ENCODE measurements around the gene ETF1. TPM values are rescaled to one million over a fixed set of nuclear protein-coding genes. Genes with fewer than 3 reads are reported as not detected.

Gene ETF1
- total and polyA plus RNA-seq, 9 of the 15 experiments (the other 6 are each of a cell fraction or from before 2014, with no cell fraction given), result 53.7 to 209 (median 164) TPM

DNA sequence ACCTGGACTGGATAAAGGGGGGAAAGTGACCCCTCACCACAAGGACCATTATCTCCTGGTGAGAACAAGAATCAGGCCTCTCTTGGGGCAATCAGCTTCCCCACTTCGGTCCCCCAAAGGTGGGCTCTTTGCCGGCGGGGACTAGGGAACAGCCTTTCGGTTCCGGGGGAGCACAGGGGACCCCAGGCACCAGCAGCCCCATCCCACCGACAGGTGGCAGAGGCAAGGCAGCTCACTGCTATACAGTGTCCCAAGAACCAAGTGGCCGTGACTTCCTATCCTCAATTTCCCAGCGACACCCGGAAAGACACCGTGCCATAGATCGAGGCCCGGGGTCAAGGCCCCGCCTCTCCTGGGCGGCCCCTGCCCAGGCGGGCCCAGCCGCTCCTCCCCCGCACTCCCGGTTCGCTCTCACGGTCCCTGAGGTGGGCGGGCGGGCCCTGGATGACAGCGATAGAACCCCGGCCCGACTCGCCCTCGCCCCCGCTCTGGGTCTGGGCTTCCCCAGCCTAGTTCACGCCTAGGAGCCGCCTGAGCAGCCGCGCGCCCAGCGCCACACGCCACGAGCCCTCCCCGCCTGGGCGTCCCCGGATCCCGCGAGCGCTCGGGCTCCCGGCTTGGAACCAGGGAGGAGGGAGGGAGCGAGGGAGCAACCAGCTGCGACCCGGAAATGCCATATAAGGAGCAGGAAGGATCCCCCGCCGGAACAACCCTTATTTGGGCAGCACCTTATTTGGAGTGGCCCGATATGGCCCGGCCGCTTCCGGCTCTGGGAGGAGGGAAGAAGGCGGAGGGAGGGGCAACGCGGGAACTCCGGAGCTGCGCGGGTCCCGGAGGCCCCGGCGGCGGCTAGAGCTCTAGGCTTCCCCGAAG is 78.4 kb downstream of the ETF1 start (continued):
- TF ChIP-seq, protein P1, sequence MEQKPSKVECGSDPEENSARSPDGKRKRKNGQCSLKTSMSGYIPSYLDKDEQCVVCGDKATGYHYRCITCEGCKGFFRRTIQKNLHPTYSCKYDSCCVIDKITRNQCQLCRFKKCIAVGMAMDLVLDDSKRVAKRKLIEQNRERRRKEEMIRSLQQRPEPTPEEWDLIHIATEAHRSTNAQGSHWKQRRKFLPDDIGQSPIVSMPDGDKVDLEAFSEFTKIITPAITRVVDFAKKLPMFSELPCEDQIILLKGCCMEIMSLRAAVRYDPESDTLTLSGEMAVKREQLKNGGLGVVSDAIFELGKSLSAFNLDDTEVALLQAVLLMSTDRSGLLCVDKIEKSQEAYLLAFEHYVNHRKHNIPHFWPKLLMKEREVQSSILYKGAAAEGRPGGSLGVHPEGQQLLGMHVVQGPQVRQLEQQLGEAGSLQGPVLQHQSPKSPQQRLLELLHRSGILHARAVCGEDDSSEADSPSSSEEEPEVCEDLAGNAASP (IDR thresholded peaks at IDR 0.05), result no peak
- no peak for TF ChIP-seq NFATC3 (IDR thresholded peaks at IDR 0.05)
- TF ChIP-seq NCOA1 (IDR thresholded peaks at IDR 0.05; ENCODE audit: low read depth), result no peak
- no peak; a peak in 1 of 4 replicates for TF ChIP-seq TBL1XR1 (IDR thresholded peaks at IDR 0.05; ENCODE audit: low read length in 2 of 2)
- TF ChIP-seq BMI1 (IDR thresholded peaks at IDR 0.05; ENCODE audit: low read length), result no peak
- no peak for TF ChIP-seq TSC22D4 (tag; IDR thresholded peaks at IDR 0.05)
- TF ChIP-seq, protein P2, sequence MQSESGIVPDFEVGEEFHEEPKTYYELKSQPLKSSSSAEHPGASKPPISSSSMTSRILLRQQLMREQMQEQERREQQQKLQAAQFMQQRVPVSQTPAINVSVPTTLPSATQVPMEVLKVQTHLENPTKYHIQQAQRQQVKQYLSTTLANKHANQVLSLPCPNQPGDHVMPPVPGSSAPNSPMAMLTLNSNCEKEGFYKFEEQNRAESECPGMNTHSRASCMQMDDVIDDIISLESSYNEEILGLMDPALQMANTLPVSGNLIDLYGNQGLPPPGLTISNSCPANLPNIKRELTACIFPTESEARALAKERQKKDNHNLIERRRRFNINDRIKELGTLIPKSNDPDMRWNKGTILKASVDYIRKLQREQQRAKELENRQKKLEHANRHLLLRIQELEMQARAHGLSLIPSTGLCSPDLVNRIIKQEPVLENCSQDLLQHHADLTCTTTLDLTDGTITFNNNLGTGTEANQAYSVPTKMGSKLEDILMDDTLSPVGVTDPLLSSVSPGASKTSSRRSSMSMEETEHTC (IDR thresholded peaks at IDR 0.05), result no peak
- peak; percentile 80 for TF ChIP-seq POLR2G (IDR thresholded peaks at IDR 0.05; ENCODE audit: low read depth, low read length)
- peak; percentile 99 for TF ChIP-seq ZNF263 (CRISPR knock-in tag; IDR thresholded peaks at IDR 0.05; ENCODE audit: borderline replicate concordance)
- TF ChIP-seq, protein P3, sequence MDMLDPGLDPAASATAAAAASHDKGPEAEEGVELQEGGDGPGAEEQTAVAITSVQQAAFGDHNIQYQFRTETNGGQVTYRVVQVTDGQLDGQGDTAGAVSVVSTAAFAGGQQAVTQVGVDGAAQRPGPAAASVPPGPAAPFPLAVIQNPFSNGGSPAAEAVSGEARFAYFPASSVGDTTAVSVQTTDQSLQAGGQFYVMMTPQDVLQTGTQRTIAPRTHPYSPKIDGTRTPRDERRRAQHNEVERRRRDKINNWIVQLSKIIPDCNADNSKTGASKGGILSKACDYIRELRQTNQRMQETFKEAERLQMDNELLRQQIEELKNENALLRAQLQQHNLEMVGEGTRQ (CRISPR knock-in tag; IDR thresholded peaks at IDR 0.05), result no peak
- TF ChIP-seq, protein P4, sequence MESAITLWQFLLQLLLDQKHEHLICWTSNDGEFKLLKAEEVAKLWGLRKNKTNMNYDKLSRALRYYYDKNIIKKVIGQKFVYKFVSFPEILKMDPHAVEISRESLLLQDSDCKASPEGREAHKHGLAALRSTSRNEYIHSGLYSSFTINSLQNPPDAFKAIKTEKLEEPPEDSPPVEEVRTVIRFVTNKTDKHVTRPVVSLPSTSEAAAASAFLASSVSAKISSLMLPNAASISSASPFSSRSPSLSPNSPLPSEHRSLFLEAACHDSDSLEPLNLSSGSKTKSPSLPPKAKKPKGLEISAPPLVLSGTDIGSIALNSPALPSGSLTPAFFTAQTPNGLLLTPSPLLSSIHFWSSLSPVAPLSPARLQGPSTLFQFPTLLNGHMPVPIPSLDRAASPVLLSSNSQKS (CRISPR knock-in tag; IDR thresholded peaks at IDR 0.05), result no peak
- TF ChIP-seq ZNF445 (CRISPR knock-in tag; IDR thresholded peaks at IDR 0.05; ENCODE audit: low read depth), result no peak
- TF ChIP-seq, protein P5, sequence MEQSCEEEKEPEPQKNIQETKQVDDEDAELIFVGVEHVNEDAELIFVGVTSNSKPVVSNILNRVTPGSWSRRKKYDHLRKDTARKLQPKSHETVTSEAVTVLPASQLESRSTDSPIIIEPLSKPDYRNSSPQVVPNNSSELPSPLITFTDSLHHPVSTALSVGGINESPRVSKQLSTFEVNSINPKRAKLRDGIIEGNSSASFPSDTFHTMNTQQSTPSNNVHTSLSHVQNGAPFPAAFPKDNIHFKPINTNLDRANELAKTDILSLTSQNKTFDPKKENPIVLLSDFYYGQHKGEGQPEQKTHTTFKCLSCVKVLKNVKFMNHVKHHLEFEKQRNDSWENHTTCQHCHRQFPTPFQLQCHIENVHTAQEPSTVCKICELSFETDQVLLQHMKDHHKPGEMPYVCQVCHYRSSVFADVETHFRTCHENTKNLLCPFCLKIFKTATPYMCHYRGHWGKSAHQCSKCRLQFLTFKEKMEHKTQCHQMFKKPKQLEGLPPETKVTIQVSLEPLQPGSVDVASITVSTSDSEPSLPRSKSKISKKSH (CRISPR knock-in tag; IDR thresholded peaks at IDR 0.05), result no peak
- TF ChIP-seq NR1H2 (CRISPR knock-in tag; IDR thresholded peaks at IDR 0.05), result no peak; the same call in 1 of the 2 replicates
- TF ChIP-seq STAT5B (CRISPR knock-in tag; IDR thresholded peaks at IDR 0.05), result no peak
- peak; percentile 91; the same call in 1 of the 2 replicates for TF ChIP-seq KLF13 (tag; IDR thresholded peaks at IDR 0.05; ENCODE audit: borderline replicate concordance, low read depth)
- 0 out of 4 replicates have a peak, but pooled peaks of 1 of the 2 experiments have one; percentile 46 for TF ChIP-seq RCOR1 (IDR thresholded peaks at IDR 0.05; ENCODE audit: borderline replicate concordance in 1 of 2, low read depth in 2 of 2, low read length in 2 of 2)
- no peak for TF ChIP-seq ZNF232 (CRISPR knock-in tag; IDR thresholded peaks at IDR 0.05)
- TF ChIP-seq HIVEP1 (CRISPR knock-in tag; IDR thresholded peaks at IDR 0.05), result no peak
- TF ChIP-seq TEAD4 (IDR thresholded peaks at IDR 0.05; ENCODE audit: low read length), result peak; percentile 37; the same call in 1 of the 2 replicates
- no peak for TF ChIP-seq TEAD4 (CRISPR knock-in tag; IDR thresholded peaks at IDR 0.05; ENCODE audit: borderline replicate concordance)
